HG02798 (cell line): Measurements from ENCODE around the gene MED8.

Experiments
- ATAC-seq: cut with Tn5 transposase; IDR thresholded peaks from one replicate; pipeline ENCODE4 v1.9.1; 2021; ENCODE audit warnings: mild to moderate bottlenecking; ENCODE audit not compliant: unreplicated experiment, poor library complexity

The MED8 gene, protein sequence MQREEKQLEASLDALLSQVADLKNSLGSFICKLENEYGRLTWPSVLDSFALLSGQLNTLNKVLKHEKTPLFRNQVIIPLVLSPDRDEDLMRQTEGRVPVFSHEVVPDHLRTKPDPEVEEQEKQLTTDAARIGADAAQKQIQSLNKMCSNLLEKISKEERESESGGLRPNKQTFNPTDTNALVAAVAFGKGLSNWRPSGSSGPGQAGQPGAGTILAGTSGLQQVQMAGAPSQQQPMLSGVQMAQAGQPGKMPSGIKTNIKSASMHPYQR

DNA sequence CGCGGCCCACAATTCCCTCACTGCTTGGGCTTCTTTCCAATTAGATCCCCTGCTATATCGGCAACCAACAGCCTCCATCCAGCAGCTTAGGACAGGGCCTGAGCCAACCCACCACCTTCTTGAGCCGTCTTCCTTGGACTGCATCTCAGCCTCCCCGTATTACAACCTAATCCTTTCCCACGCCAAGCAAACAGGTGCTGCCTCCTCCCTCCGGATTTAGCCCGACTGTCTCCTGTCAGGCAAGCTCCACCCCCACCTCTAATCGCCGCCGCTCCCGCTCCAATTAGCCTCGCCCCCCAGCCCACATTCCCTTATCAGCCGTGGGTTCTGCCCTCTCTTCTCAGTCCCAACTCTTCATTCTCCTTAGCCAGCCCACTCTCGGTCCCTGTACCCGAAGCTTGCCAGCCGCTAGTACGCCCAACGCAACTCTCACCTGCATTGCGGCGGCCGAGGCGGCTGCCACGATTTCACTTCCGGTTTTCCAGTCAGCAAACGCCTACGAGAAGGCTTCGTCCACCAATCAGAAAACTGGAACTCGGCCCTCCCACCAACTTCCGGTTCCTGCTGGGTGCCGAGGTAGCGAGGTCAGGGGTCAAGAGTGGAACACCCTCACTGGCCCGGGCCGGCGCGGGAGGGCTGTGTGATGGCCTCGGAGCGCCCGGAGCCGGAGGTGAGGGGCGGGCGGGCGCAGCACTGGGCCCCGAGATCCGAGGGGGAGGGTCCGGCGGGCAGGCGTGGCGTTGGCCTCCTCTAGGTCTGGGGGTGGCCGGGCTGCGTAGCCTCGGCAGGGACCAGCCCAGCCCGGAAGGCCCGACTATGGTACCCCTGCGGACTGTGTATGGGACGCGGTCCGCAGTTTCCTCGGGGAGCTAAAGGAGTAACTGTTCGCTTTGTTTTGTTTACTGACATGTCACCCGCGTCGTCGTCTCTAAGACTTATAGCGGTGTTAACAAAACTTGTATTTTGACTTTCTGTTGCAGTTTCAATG is at the start of gene MED8, which contains the start of gene SZT2:
Gene MED8, minus strand, starts transcription at position 475 of the 988 bp plus-strand sequence. Its CDS starts 36 bp downstream, at position 439.
Gene SZT2, plus strand, starts transcription at position 574 of the 988 bp plus-strand sequence. Its CDS starts 70 bp downstream, at position 644.
- peak; percentile 95 for ATAC-seq

DNA sequence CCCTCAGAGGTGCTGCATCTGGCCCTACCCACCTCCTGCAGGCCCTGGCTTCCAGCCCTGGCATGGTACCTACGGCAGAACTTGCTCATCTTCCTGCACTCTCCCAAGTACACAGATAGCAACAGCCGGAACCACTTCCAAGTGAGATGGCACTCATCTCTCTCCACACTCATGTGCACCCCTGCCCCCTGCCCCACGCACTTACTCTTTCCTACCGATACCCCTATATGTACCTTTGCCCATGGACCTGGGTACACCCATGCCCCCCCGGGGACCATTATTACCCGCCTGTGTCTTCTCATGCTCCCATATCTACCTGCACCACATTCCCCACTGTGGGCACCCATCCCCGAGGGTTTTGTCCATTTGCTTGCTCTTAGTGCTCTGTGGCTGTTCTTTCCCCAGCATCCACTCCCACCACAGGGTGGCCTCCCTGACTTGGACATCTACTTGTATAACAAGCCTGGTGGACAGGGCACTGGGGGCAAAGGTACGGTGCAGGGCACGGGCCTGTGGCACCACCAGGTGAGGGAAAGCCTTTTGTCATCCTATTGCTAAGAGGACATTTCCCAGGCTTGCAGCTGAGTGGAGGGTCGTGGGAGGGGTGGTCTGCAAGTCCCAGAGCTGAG is 49.5 kb upstream of the MED8 start:
- no peak for ATAC-seq

DNA sequence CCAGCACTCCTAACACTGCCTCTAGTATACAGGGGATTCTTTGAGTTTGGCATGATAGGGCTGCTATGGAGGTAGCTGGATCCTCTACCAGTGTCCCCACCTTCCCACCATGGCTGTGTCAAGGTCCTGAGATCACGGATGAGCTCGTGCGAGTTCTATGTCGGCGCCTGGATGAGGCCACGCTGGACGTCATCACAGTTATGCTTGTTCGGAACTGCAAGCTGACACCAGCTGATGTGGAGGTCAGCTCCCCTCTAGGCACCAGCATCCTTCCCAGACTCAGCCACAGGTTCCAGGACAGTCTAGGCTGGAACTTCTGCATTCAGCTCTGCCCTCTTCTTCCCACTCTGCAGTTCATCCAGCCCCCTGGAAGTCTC is 49.0 kb upstream of the MED8 start:
- no peak for ATAC-seq

DNA sequence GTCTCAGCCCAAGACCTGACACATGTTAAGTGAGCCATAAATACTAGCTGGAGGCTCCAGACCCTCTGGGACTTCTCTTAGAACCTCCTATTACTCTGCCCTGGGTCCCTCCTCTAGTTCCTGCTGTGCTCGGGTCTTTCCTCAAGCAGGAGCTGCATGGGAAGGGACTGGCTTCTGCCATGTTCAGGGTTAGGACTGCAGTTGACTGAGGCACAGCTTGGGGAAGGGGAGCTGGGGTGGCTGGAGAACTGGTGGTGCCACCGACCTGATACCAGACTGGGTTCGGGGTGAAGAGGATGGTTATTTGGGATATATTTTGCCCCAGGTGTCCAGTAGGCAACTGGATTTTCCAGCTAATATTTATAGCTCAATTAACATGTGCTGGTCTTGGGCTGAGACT is 48.4 kb upstream of the MED8 start:
- ATAC-seq, result no peak

DNA sequence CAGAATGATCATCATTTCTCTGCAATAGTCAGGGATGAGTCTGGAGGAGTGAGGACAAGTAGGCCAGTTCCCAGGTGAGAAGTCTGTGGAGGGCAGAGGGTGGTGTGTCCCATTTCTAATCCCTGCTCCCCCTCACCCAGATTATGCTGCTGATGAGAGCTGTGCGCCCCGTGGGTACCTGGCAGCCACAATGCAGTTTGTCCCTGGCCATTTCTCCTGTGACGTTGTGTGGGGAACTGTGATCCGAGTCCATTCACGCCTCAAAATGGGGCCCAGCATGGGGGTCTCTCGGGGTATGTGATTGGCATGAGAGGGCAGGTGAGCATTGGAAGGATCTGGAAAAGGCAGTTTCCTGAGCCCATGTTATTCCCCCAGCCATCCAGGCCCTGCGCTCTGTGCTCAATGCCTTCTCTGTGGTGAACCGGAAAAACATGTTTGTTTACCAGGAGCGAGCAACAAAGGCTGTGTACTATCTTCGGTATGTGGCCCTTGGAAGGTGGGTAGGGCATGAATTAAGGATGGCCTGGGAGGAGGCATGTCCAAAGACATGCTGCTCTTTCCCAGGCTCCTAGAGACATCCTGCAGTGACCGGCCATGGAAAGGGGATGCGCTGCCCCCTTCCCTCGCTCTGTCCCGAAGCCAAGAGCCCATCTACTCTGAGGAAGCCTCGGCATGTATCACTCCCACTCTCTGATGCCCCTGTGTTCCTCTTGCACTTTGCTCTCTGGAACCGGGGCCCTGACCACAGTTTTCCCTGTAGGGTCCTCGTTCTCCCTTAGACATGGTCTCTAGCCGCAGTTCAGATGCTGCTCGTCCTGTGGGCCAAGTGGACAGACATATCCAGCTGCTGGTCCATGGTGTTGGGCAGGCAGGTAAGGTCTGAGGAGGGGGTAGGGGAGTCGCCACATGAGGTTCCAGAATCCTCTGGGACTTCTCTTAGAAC is 47.7 kb upstream of the MED8 start:
- no peak for ATAC-seq

DNA sequence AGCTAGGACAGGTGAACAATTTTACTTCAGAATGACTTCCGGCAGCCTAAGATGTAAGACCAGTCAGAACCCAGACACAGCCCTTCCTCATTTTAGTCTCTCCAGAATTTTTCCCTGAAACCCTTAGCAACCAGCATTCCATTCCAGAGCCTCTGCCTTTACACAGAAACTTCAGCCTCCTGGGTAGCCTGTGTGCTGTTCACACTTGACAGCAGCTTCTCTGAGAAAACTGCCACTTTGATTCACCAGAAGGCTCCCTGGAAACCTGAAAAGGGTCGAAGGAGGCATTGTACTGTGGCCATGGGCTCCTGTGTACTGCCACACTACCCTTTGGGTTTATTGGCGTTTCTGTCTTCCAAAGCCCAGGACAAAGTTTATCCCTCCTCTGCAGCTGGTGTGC is 46.8 kb upstream of the MED8 start:
- no peak for ATAC-seq

DNA sequence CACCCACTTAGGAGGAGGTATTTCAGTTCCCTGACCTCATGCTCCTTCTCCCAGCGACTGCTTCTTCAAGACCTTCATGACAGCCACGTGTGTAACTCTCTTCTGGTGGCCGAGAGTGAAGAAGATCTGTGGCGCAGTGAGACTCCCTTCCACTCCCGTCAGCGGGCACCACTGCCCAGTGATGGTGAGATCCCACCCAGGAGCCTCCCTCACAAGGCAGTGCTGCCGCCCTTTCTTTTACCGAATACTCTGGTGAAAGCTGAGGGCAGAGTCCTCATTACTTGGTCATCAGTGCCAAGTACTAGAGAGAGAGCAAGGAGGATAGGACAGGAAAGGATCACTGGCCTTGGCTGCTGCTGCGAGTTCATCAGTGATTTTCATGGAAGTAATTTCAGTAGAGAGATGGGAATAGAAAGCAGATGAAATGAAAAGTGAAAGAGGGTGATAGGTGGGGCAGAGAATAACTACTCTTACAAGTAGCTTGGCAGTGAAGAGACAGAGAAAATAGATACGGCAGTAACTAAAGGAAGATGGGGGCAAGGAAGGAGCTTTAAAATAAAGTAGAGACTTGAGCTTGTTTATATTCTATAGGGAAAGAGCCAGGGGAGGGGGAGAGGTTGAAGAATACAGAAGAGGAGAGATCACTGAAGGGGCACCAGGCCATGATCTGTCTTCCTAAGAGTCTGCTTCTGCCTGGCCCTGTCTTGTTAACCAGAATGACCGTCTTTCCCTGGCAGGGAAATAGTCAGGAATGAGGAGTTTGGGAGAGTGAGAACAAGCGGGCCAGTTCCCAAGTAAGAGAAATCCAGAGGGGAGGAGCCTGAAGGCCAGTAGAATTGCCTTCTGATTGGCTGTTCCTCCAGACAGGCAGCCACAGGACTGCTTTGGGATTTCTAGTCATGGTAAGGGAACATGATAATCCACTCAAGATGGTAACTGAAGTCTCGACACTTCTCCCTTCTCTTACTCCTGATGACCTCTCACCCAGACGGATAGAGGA is 45.8 kb upstream of the MED8 start:
- no peak for ATAC-seq

DNA sequence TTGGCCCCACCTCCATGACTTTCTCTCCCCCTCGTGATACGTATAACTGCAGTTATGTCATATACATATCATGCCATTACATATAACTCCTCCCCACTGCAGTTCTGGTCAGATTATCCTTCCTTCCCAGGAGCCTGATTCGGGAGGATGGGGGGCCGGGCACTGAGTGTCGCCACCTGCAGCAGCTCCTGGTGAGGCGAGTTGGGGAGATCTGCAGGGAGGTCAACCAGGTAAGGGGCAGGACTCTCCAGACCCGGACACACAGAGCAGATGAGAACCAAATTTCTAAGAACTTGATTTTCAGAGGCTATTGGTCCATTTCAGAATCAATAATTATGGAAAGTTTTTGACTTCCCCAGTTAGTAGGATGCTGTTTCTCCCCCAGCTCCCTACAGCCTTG is 44.7 kb upstream of the MED8 start:
- ATAC-seq, result no peak

DNA sequence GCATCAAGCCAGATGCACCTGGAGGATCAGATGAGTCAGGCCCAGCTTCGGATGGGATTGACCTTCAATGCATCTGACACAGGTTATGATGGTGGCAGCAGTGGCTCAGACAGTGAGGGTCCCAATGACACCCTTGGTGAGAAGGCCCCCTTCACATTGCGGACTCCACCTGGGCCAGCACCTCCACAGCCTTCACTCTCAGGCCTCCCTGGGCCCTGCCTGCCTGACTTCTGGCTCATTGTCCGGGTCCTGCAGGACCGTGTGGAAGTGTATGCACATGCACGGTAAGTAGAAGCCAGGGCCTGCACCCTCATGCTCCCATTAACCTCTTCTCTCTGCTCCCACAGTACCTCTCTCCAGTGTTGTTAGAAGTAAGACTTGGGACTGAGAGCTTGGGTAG is 43.3 kb upstream of the MED8 start:
- ATAC-seq, result no peak

DNA sequence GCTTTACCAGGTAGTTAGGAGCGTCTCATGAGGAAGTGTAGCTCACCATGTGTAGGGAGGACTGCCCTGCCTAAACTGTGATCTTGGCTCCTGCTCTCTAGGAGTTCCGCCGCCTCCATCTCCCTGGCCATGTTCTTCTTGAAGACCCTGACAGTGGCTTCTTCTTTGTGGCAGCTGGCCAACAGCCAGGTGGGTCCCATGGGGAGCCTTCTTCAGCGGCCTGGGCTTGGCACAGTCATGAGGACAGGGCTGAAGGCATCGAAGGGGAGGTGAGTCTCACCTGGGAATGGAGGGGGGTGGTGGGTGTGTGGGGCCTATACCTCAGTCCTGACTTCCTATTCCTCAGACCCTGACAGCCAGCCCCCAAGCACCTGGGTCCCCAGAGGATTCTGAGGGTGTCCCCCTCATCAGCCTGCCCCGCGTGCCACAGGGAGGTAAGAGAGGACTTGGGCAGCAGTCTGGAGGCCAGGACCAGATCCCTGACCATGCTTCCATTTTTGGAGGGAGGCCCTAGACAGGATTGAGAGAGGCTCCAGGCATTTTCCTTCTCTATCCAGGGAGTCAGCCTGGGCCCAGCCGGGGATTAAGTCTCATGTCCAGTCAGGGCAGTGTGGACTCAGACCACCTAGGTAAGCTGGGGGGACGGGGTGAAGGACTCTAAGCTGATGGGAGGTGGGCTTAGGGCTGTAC is 42.7 kb upstream of the MED8 start:
- ATAC-seq, result no peak

DNA sequence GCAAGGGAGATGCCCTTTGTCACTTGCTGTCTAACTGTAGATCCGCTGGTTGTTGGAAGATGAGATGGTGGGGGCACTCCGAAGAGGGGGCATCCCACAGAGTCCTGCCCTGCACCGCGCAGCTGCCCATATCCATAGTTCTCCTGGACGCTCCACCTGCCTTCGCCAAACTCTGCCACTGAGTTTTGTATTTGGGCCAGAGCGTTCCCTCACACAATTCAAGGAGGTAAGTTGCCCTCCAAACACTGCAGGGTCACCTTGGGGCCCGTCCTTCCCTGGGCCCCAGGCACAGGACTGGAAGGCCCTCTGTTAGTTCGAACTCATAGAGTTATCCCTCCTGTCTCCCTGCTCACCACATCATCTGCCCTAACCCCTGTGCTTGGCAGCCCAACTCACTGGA is 42.1 kb upstream of the MED8 start:
- ATAC-seq, result no peak

DNA sequence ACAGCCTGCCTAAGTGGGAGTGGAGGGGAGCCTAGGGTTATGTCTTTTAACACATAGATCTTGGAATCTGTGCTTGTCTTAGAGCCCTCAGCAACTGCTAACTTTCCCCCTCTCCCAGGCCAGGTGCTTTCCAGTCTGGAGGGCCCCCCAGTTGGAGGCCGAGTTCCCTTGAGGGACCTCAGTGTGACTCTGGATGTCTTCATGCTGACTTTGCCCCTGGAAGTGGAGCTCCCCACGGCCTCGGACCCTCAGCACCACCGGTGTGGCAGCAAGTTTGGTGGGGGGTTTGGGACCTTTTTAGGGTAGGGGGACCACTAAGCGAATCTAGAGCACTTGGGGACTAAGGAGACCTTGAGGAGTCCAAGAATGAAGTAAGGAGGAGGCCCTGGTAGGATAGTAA is 41.2 kb upstream of the MED8 start:
- no peak for ATAC-seq

DNA sequence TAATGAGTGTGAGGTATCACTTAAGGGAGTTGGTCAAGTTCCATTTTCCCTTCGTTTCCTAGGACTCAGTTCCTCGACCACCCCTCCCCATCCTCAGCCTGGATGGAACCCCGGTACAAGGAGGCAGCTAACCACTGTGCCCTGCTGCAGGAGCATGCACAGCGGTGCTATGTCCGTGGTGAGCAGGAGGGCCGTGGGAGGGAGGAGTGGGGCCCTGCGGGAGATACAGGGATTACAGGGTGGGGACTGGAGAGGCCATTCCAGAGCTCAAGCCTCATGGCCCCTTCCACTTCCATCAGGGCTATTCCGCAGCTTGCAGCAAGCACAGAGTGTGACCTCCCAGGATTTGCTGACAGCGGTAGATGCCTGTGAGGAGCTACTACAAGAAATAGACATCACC is 38.3 kb upstream of the MED8 start:
- ATAC-seq, result no peak

DNA sequence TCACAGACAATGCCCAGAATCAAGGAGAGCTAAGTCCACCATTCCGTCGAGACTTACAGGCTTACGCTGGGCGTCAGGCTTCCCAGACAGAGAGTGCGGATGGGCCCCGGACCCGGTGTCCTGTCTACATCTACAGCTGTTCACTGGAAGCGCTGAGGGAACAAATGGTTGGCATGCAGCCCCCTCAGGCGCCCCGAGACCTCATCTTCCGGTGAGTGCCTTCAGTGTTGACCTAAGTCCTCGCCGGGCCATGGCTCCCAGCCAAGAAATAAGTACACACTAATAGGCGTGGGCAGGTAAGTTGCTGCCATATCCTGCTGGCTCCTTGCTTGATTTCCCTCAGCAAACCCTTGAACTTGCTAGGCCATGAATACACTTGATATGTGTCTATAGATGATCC is 37.9 kb upstream of the MED8 start:
- ATAC-seq, result no peak

DNA sequence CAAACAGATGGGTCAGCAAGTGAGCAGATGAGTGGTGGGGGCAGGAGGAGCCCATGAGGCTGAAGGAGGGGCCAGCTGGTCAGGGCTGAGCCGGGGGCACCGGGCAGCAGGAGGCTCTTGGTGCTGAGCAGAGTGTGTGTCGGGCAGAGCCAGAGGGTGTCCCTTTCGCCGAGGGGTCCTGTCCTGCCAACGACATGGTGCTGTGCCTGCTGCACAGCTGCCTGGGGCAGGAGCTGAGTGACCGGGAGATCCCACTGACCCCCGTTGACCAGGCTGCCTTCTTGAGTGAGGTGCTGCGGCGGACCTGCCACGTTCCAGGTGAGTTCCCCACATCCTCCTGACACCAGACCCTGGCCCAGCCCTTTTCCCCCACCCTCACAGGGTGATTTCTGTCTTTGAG is 36.6 kb upstream of the MED8 start:
- no peak for ATAC-seq

DNA sequence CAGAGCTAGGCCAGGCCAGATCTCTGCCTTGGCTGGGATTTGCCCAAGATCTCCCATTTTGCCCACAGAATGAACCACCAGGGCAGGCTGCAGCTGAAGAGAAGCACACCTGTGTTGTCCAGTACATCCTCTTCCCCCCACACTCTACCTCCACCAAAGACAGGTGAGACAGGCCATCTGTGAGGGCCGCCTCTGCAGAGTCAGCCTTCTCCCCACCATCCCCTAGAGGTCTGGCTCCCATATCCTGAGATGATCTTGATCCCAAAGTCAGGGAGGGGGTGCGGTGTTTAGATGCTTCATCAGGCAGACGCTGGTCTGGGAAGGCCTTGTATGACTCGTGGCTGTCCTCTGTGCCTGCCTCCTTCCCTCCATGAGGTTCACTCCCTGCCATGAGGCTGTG is 35.4 kb upstream of the MED8 start:
- ATAC-seq, result no peak

DNA sequence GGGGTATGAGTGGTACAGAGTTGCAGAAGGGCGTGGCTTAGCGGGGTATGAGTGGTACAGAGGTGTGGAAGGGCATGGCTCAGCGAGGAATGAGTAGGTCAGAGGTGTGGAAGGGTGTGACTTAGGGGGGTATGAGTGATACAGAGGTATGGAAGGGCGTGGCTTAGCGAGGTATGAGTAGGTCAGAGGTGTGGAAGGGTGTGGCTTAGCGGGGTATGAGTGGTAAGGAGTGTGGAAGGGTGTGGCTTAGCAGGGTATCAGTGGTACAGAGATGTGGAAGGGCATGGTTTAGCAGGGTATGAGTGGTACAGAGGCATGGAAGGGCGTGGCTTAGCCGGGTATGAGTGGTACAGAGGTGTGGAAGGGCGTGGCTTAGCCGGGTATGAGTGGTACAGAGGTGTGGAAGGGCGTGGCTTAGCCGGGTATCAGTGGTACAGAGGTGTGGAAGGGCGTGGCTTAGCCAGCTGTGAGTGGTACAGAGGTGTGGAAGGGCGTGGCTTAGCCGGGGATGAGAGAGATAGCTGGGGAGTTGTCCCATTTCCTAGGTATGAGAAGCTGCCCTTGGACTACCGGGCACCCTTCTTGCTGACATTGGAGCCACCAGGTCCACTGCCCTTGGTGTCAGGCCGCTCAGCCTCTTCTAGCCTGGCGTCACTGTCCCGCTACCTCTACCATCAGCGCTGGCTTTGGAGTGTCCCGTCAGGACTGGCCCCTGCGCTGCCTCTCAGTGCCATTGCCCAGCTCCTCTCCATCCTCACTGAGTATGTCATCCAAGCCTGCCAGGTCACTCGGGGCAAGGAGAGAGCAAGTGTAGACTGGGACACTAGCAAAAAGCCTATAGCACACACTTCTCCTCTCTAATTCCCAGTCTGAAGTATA is 34.3 kb upstream of the MED8 start:
- ATAC-seq, result no peak
